HG03103 (cell line): ENCODE measurements around the gene CNOT4.
"Not testable (repeated sequence)": the region's sequence is repeated elsewhere in the genome, so short reads cannot be mapped to it uniquely, and the experiment has no call there.

Experiments used
- ATAC-seq: cut with Tn5 transposase; IDR thresholded peaks from one replicate; pipeline ENCODE4 v1.9.1; 2021; ENCODE audit warnings: low read depth; ENCODE audit not compliant: unreplicated experiment

Gene CNOT4

GRCh38 chr7:135463908-135464307 lies 46.0 kb downstream of the CNOT4 start:
- ATAC-seq, result no peak

GRCh38 chr7:135459951-135460567 lies 49.8 kb downstream of the CNOT4 start:
- no peak for ATAC-seq

- ATAC-seq, result no peak
Observed at GRCh38 chr7:135459076-135459475, 50.8 kb downstream of the CNOT4 start.

GRCh38 chr7:135454060-135454459 lies 55.8 kb downstream of the CNOT4 start:
- ATAC-seq, result no peak

GRCh38 chr7:135449436-135449835 lies 60.5 kb downstream of the CNOT4 start:
- ATAC-seq, result no peak

- ATAC-seq, result no peak
Observed at GRCh38 chr7:135448753-135449152, 61.1 kb downstream of the CNOT4 start.

- ATAC-seq, result no peak
Observed at GRCh38 chr7:135447748-135448147, 62.2 kb downstream of the CNOT4 start.

GRCh38 chr7:135445690-135446089 lies 64.2 kb downstream of the CNOT4 start:
- no peak for ATAC-seq

GRCh38 chr7:135445266-135445665 lies 64.6 kb downstream of the CNOT4 start:
- not testable (repeated sequence) for ATAC-seq

GRCh38 chr7:135441791-135442190 lies 68.1 kb downstream of the CNOT4 start:
- no peak for ATAC-seq

- no peak for ATAC-seq
Observed at GRCh38 chr7:135434047-135434446, 75.9 kb downstream of the CNOT4 start.

- no peak for ATAC-seq
Observed at GRCh38 chr7:135430626-135431025, 79.3 kb downstream of the CNOT4 start.

GRCh38 chr7:135428879-135429278 lies 81.0 kb downstream of the CNOT4 start:
- ATAC-seq, result no peak

- no peak for ATAC-seq
Observed at GRCh38 chr7:135428011-135428410, 81.9 kb downstream of the CNOT4 start.

- no peak for ATAC-seq
Observed at GRCh38 chr7:135427166-135427565, 82.7 kb downstream of the CNOT4 start.

- ATAC-seq, result no peak
Observed at GRCh38 chr7:135425036-135425435, 84.9 kb downstream of the CNOT4 start.

- no peak for ATAC-seq
Observed at GRCh38 chr7:135420786-135421185, 89.1 kb downstream of the CNOT4 start.

GRCh38 chr7:135416431-135416830 lies 93.5 kb downstream of the CNOT4 start:
- no peak for ATAC-seq

GRCh38 chr7:135414850-135415439 lies 95.0 kb downstream of the CNOT4 start:
- ATAC-seq, result no peak

- ATAC-seq, result no peak
Observed at GRCh38 chr7:135414208-135414607, 95.7 kb downstream of the CNOT4 start.

GRCh38 chr7:135411098-135411497 lies 98.8 kb downstream of the CNOT4 start:
- no peak for ATAC-seq

- ATAC-seq, result no peak
Observed at GRCh38 chr7:135410543-135410942, 99.4 kb downstream of the CNOT4 start.
